Aorta (tissue), 5 donors: ENCODE data around the gene RXFP3. TPM values are rescaled to one million over a fixed set of nuclear protein-coding genes. Genes with fewer than 3 reads are reported as not detected.
"Not testable (repeated sequence)": the region's sequence is repeated elsewhere in the genome, so short reads cannot be mapped to it uniquely, and the experiment has no call there.

Experiments
- ATAC-seq: fragments of 200-7000 bp; cut with Tn5 transposase; one replicate; pipeline ENCODE4 v1.9.1; 2022; ENCODE audit warnings: moderate library complexity; ENCODE audit not compliant: low FRiP score
- DNase-seq, 2 donors: peaks; one replicate each; pipeline ENCODE4 v3.0.0-alpha.2; 2020
- H3K27ac ChIP-seq, 2 donors: one replicate each; pipeline ENCODE4 v1.5.1; 2013; ENCODE audit warnings: low read length in 2 of 2, mild to moderate bottlenecking in 2 of 2, moderate library complexity in 2 of 2, control low read depth in 1 of 2, inconsistent platforms in 1 of 2, low read depth in 1 of 2
- H3K27me3 ChIP-seq, 2 donors: one replicate each; pipeline ENCODE4 v1.6.1; 2013; ENCODE audit warnings: control low read depth in 1 of 2, low read length in 1 of 2, mild to moderate bottlenecking in 1 of 2, moderate library complexity in 1 of 2; ENCODE audit not compliant: insufficient read depth in 2 of 2, control insufficient read depth in 1 of 2
- H3K36me3 ChIP-seq, 2 donors: one replicate each; pipeline ENCODE4 v1.6.1; 2013; ENCODE audit warnings: control low read depth in 1 of 2, low read length in 1 of 2, mild to moderate bottlenecking in 1 of 2; ENCODE audit not compliant: insufficient read depth in 2 of 2, control insufficient read depth in 1 of 2
- H3K4me1 ChIP-seq, 2 donors: one replicate each; pipeline ENCODE4 v1.6.1; 2013; ENCODE audit warnings: low read length in 2 of 2, control low read depth in 1 of 2, mild to moderate bottlenecking in 1 of 2, moderate library complexity in 1 of 2; ENCODE audit not compliant: insufficient read depth in 2 of 2, control insufficient read depth in 1 of 2
- H3K4me3 ChIP-seq, 2 donors: one replicate each; pipeline ENCODE4 v1.5.1; 2013; ENCODE audit warnings: low read length in 2 of 2, control low read depth in 1 of 2, mild to moderate bottlenecking in 1 of 2
- H3K9me3 ChIP-seq: one replicate; pipeline ENCODE4 v1.6.1; 2013; ENCODE audit warnings: mild to moderate bottlenecking, low read length; ENCODE audit not compliant: control insufficient read depth
- WGBS, 2 donors: extraction: QIAGEN DNeasy Blood & Tissue Kit; methylation state at CpG; one replicate each; pipeline ENCODE4 v1.1.7; 2013; 5-methylcytosine and 5-hydroxymethylcytosine counted together
- intact Hi-C, 2 donors: fragments of 100-400 bp; cut with DNase I; formaldehyde crosslinking; loops; one replicate each; pipeline versions ENCODE4 v1.14.2 to v1.15.0; 2022
- polyA plus RNA-seq, 2 donors: library from polyadenylated mRNA; stranded (reverse); fragments of 200-250 nt; gene quantifications; one replicate each; pipeline ENCODE4 v1.2.3, GENCODE V29; 2013
- total RNA-seq, 2 donors: library from RNA; stranded (reverse); fragmentation: NEBNext Ultra II Directional; extraction: Animal tissue kit (Norgen Biotek cat#: 25700); gene quantifications; one replicate each; pipeline ENCODE4 v1.2.1, GENCODE V29; 2021
- donor health status: healthy with polysubstance abuse.
- donor health status: Bipolar disorder and iron deficiency.
- donor health status: DM: no; HTN: no; CAD: no.
- donor health status: DM: no; HTN: no; CAD: no.
- donor health status: DM: yes; HTN: yes; CAD: no.

The RXFP3 gene
- total and polyA plus RNA-seq, 4 donors = not detected

- DNase-seq (no peak), ATAC-seq (no peak)
- Histone ChIP-seq H3K4me3 (no peak overlapping the region), H3K27me3 (no peaks in the 10 kb centered on the region), H3K27ac (no peak overlapping the region), H3K36me3 (no peaks in the 10 kb centered on the region), H3K9me3 (peaks cover 3% of the 10 kb centered on the region), H3K4me1 (no peaks in the 10 kb centered on the region)
- 17 to 20% methylated on average over 15 of the region's 15 CpGs for WGBS, 2 donors
- intact Hi-C loops = loop anchor here (10.0 kb wide), 2 partner anchors 464 to 504 kb away; no protein-coding TSS in a partner anchor
These were observed 2.7 kb downstream of the RXFP3 start for GRCh38 chr5:33938881-33939280.

GRCh38 chr5:33939556-33940262, 3.5 kb downstream of the RXFP3 start:
- intact Hi-C loops = loop anchor here (10.0 kb wide), 2 partner anchors 465 to 505 kb away; no protein-coding TSS in a partner anchor
- ATAC-seq (no peak), DNase-seq (no peak)
- Histone ChIP-seq H3K4me3 (no peak overlapping the region), H3K9me3 (peaks cover 3% of the 10 kb centered on the region), H3K4me1 (no peaks in the 10 kb centered on the region), H3K27ac (no peak overlapping the region), H3K27me3 (no peaks in the 10 kb centered on the region), H3K36me3 (no peaks in the 10 kb centered on the region)
- WGBS, 2 donors = 73 to 76% methylated on average over 8 of the region's 8 CpGs

GRCh38 chr5:33941090-33941489, 4.9 kb downstream of the RXFP3 start:
- H3K4me3 ChIP-seq = no peak overlapping the region
- 86 to 87% methylated on average over 5 of the region's 5 CpGs for WGBS, 2 donors
- H3K36me3 ChIP-seq = no peaks in the 10 kb centered on the region
- H3K9me3 ChIP-seq = peaks cover 3% of the 10 kb centered on the region
- H3K27ac ChIP-seq = no peak overlapping the region
- intact Hi-C loops = no loop called here
- no peaks in the 10 kb centered on the region for H3K27me3 ChIP-seq
- H3K4me1 ChIP-seq = no peaks in the 10 kb centered on the region
- ATAC-seq (no peak), DNase-seq (no peak)

GRCh38 chr5:33944543-33945132, 8.5 kb downstream of the RXFP3 start:
- 85 to 86% methylated on average over 12 of the region's 12 CpGs for WGBS, 2 donors

GRCh38 chr5:33952175-33952574, 16.0 kb downstream of the RXFP3 start:
- H3K4me3 ChIP-seq, DNase-seq, H3K27me3 ChIP-seq, H3K27ac ChIP-seq, H3K9me3 ChIP-seq, intact Hi-C loops, H3K4me1 ChIP-seq, H3K36me3 ChIP-seq, ATAC-seq: not testable (repeated sequence)
- 77 to 93% methylated on average over 4 to 5 of the region's 5 CpGs for WGBS, 2 donors

More at GRCh38 chr5:33944543-33945132, 8.5 kb downstream of the RXFP3 start:
- H3K4me3 ChIP-seq = no peak overlapping the region
- no peak for ATAC-seq
- peaks cover 3% of the 10 kb centered on the region for H3K9me3 ChIP-seq
- DNase-seq = no peak
- no peaks in the 10 kb centered on the region for H3K27me3 ChIP-seq
- no peak overlapping the region for H3K27ac ChIP-seq
- H3K4me1 ChIP-seq = no peaks in the 10 kb centered on the region
- no peaks in the 10 kb centered on the region for H3K36me3 ChIP-seq
- intact Hi-C loops = no loop called here

- WGBS, 2 donors = 55 to 63% methylated on average over 2 of the region's 2 CpGs
- H3K27me3 ChIP-seq = no peaks in the 10 kb centered on the region
- intact Hi-C loops = no loop called here
- no peak overlapping the region for H3K27ac ChIP-seq
- ATAC-seq (no peak), DNase-seq (no peak)
- H3K9me3 ChIP-seq = peaks cover 6% of the 10 kb centered on the region
- H3K36me3 ChIP-seq = no peaks in the 10 kb centered on the region
- H3K4me3 ChIP-seq = no peak overlapping the region
- H3K4me1 ChIP-seq = no peaks in the 10 kb centered on the region
These were observed 21.5 kb downstream of the RXFP3 start for GRCh38 chr5:33957577-33958150.

GRCh38 chr5:33958176-33958575, 22.0 kb downstream of the RXFP3 start:
- intact Hi-C loops = no loop called here
- no peak overlapping the region for H3K4me3 ChIP-seq
- ATAC-seq (no peak), DNase-seq (no peak)
- H3K36me3 ChIP-seq = no peaks in the 10 kb centered on the region
- 63 to 70% methylated on average over 2 of the region's 2 CpGs for WGBS, 2 donors
- H3K27ac ChIP-seq = no peak overlapping the region
- no peaks in the 10 kb centered on the region for H3K27me3 ChIP-seq
- H3K9me3 ChIP-seq = peaks cover 6% of the 10 kb centered on the region
- no peaks in the 10 kb centered on the region for H3K4me1 ChIP-seq

GRCh38 chr5:33964132-33964700, 28.0 kb downstream of the RXFP3 start:
- H3K4me1 ChIP-seq = no peaks in the 10 kb centered on the region
- intact Hi-C loops = no loop called here
- 85 to 88% methylated on average over 2 of the region's 2 CpGs for WGBS, 2 donors
- ATAC-seq = no peak
- H3K4me3 ChIP-seq = no peak overlapping the region
- no peak overlapping the region for H3K27ac ChIP-seq
- no peaks in the 10 kb centered on the region for H3K36me3 ChIP-seq
- DNase-seq = no peak
- H3K9me3 ChIP-seq = no peaks in the 10 kb centered on the region
- no peaks in the 10 kb centered on the region for H3K27me3 ChIP-seq
